NK-92 (cell line): ENCODE measurements around the gene TTC9C.
"Not testable (repeated sequence)": the region's sequence is repeated elsewhere in the genome, so short reads cannot be mapped to it uniquely, and the experiment has no call there.

Experiments
- DNase-seq: peaks from one replicate; lab custom pipeline; 2025; ENCODE audit not compliant: unreplicated experiment; lab: John Stamatoyannopoulos, UW

Gene TTC9C

DNA sequence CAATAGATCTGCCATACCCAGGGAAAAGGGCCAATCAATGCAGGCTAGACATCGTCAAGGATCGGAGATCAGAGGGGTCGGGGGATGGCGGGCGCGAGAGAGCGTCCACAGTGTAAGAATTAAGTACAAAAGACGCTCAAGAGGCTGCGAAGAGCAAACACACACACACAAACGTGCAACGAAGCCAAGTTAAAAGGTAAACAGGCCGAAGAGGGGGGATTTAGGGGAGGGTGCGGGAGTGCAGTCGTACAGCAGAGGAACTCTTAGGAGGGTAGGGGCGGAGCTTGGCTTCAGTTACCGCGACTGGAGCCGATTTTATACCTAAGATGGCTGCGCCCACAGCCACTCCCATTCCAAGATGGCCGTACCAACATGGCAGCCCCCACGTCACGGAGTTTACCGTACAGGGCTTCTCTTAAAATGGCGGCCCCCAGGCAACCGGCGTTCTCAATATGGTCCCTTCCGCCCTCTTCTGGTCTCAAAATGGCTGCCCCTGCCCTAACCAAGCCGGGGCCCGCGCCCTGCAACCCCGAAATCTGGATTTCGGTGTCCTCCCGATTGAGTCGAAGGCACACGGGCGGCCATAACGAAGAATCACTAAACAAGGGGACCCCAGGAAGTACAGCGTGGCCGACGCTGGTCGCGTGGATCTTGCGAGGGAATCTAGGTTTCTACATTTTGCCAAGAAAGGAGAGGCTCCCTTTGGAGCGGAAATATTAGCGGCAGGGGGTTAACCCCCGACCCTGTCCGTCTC, 18.9 kb upstream of the TTC9C start:
- peak; percentile 76 for DNase-seq

DNA sequence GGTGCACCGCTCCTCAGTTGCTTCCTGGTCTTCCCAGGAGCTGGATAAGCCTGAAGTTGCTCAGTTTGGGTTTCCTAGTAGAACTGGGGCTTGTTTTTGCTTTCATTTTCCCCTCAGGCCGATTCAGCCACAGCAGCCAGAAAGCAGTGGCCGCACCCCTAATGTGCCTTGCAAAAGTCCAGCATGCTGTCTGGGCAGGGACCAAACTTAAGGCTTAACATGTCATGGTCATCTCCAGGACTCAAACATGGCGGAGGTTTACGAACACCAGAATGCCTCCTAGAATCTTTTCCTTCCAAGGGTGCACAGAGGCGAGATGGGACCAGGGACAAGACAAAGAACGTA, 18.3 kb upstream of the TTC9C start:
- DNase-seq = no peak

DNA sequence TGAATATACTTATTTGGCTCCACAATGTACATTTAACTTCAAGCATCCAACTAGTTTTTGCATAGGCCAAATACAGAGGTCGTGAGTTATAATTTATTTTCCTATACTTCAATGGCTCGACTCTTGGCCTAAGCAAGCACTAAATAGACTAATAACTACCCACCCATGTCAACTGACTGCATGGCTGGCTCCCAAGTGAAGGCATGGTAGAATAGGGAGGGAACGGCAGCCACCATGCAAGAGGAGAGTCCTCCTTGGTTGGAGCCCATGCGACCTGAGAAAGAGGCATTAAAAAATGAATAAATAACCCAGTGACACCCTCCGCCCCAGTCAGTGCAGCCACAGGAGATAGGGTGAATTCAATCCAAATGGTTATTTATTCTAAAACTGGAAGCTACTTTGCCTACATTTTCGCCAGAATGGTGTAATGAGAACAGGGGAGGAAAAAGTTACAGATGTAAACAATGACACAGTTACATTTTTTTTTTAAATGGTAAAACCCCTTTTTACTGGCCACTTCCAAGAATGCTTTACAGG, 15.9 kb upstream of the TTC9C start:
- no peak for DNase-seq

DNA sequence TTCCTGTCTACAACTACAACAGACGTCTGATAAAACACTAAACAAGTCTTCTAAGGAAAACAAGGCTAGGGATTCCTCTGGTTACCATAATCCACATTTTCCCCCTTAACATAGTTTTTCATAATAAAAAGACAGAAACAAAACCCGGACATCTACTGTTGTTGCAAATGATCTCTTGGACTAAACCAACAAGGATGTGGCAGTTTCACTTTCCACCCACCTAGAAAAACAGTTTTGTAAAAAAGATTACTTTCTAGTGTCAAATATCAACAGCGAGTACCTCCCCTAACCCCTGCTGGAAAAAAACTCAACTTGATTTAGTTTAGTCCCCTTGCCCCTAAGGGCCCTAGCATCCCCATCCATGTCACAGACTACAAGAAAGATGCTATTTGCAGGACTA, 15.4 kb upstream of the TTC9C start:
- DNase-seq = no peak

DNA sequence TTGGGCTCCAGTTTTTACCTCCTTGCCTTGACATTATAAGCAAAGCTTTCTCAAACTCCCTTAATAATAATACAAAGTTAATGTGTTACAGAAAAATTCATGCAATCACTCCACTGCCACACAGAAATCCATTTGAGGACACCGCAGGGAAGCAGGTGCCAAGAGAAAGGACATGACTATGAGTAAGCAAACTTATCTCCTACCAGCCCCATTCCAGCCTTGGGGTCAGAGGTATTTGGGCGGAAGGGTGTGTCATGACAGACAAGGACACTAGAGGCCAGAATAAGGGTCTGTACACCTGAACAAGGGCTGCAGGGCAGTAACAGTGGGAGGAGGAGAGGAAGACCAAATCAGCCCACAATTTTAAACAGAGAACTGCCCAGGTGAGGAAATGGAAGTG, 14.9 kb upstream of the TTC9C start:
- DNase-seq = no peak

DNA sequence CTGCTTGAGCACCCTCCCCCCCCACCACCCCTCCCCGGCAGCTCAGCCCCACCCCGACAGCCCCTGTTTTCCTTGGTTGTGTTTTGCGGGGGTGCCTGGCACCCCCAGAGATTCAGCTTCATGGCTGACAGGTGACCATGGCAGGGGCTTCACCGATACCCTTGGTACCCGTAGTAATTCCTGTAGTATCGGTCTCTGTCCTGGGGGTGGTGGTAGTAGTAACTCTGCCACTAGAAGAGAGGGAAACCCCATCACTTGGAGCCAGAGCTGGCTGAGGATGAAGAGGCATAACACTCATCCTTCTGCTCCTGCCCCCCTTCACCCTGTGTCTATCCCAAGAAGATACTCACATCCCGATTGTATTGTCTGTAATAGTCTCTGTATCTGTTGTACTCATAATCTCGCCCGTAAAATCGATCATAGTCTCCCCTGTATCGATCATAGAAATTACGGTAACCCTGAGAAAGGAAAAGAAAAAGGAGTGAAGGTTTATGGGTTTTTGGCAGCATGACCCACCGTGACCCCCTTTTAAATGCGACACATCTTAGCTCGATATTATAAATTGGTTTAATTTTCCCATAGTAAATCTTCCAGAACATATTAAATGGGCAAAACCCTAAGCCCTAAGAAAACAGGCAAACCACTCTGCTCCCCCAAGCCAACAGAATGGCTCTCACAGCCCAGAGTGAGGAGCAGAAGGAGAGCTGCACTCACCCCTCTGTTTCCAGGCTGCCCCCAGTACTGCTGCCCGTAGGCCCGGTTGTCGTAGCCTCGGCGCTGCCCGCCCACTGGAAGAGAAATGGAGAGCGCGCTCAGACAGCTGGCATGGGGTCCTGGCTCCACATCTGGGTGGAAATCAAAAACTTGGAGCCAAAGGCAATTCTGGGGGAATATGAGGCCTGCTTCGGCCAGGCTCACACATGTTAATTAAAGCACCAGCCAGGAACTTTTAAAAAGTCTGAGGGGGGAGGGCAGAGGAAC, 12.8 kb upstream of the TTC9C start:
- DNase-seq = no peak

DNA sequence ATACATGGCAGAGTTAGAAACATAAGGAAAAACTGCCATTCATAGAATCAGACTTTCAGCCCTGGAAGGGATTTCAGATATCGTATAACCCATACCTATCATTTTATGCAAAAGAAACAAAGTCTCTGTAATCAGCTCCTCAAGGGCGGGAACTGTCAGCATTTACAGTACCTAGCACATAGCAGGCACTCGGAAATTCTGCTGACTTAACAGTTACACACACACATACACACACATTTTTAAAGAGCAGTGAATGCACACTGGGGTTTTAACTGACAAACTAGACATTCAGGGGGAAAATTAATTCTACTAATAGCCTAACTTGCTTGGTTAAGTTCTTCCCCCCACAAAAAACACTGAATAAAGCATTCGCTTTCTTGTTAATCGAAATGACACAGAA, 12.1 kb upstream of the TTC9C start:
- no peak for DNase-seq

DNA sequence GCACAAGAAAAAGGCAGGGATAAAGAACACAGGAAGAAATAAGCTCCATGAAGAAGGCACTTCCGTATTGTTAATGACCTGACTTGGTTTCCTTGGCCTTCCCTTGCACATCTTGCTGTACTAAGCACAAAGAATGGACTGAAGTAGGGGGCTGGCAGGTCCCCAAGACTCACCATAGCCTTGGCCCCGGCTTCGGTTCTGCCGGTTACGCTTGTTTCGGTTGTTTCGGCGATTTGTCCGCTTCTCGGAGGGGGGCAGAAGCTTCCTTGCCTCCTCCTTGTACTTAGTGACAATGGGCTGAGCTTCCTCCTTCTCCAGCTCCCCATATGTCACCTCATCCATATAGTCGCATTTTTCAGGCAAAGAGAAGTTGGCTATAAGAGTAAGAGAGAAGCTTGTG, 11.5 kb upstream of the TTC9C start:
- DNase-seq = no peak

DNA sequence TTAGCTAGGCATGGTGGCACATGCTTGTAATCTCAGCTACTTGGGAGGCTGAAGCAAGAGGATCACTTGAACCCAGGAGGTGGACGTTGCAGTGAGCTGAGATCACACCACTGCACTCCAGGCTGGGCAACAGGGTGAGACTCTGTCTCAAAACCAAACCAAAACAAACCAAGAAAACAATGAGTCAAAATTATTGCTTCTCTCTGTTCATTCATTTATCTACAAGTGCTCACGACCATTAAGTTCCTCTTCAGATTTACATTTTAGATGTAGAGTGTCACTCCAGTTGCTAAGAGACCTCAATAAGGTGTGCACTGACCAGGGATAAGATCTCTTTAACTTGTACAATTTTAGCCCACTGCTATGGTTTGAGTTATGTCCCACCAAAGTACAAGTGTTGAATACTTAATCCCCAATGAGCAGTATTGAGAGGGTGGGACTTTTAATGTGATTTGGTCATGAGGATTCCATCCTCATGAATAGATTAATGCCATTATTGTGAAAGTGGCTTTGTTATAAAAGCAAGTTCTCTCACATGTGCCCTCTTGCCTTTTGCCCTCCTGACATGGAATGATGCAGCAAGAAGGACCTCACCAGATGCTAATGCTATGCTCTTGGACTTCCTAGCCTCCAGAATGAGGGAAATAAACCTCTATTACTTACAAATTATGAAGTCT, 8.8 kb upstream of the TTC9C start:
- no peak for DNase-seq

DNA sequence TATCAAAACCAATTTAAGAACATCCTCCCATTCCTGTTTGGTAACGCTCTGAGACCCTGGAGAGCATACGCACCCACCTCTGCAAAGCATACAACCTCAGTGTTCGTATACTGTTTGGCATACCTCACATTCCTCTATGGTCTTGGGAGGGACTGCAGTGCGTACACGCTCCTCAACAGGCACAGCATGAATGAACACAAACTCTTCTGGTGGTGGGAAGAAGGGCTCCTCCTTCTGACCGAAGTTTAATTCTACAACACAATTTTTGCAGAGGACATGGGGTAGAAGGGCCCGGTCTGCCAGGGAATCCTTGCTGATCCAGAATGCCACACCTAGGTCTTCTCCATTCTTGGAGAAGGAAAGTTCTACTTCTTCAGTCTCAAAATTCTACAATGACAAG, 6.3 kb upstream of the TTC9C start:
- no peak for DNase-seq

DNA sequence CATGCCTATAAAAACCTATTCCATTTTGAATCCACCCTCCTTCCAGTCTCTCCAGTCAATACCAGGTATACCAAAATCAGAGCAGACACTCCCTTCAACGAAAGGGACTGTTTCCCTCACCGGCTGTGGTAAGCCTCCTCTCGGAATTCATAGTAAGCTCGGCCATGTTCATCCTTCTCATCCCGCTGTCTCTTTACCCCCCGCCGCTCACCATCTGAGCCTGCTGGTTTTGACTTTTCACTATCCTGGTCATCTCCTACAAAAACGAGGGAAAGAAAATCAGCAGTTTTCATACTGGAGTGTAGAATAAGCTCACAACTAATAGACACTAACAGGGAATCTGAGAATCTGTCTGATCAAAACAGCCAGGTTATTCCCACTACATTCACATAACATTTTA, 4.1 kb upstream of the TTC9C start:
- no peak for DNase-seq

DNA sequence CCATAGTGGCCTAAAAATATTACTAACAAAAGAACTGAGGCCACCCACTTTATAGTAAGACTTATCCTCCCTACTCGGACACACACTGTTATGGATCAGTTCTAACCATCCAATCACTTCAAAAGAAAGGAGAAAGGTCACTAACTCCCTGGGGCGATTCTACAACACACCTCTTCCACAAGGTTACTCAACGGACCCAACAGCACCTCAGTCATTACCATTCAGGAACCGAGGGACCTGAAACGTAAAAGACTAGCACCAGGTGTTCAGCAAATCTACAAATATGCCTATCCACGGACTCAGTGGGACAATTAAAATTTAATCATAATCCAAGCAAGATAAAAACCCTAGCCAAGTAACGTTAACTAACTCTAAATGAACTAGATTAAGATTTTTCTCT, 2.6 kb upstream of the TTC9C start:
- no peak for DNase-seq

DNA sequence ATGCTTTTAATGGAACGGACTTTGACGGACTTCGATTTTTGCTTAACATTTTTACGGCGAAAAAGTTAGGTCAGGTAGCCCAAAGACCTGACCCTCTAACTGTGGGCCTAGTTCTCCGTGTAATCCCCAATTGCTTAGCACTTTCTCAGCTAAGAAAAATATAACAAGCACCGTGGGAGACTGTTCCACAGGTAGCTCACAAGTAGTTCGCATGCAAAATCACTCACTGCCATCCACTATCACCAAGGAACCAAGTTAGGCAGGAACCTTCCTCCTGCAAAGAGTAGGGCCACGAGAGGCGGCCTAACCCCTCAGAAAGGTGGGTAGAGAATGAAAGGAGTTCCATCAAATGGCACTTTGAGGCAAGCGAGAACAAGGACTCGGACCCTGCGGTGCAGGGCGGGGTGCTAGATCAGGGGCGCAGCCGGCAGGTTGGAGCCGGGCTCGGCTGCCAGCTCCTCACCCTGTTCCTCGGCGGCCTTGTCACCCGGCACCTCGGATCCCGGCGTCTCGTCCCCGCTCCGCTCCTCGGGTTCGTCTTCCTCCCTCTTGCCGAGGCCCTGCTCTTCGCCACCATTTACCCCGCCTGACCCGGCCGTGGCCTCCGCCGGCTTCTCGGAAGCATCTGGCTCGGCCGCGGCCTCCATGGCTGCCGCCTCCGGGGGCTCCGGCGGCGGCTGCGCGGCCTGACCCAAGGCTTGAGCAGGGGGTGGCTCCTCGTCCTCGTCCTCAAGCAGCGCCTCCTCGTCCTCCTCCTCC, 2.0 kb upstream of the TTC9C start:
- DNase-seq = no peak

DNA sequence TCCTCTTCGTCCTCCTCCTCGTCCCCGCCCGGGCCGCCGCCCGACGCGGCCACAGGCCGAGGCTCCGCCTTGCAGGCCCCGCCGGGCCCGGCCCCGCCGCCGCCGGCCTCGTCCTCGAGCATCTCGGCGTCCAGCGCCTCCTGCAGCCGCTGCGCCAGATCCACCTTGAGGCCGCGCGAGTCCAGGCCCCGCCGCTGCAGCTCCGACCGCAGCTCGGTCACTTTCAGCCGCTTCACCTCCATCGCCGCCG, 1.4 kb upstream of the TTC9C start:
- no peak for DNase-seq

DNA sequence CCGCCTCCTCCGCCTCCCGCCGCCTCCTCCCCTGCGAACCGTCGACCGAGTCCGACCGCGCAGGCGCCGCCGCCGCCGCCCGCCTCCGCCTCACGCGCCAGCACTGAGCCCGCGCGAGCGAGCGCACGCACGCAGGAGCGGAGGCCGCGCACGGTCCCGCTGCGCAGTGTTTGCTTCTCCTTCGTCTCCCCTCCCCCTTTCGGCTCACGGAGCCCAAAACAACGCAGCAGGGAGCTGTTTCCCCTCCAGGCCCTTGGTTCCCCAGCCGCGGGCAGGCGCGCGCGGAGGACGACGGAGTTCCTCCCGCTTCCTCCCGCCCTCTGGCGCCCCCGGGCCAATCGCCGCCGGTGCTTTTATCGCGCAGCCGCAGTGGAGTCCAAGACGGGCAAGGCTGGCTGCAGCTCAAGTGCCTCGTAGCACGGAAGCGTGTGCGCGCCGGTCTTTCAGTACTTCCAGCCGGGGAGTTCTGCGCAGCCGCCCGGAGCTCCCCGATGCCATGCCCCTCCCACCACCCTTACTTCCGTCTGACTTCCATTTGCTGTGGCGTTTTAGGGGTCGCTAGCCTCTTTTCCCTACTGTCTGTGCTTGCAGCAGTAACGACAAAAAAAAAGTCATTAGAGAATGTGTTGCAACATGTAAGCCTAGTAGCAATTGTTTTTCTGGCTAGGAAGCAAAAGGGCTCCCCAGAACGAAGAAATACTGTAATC, 968 bp upstream of the TTC9C start, which contains the start of gene HNRNPUL2:
TSS of gene HNRNPUL2 (minus strand) at position 293 of the 707 bp plus-strand sequence. CDS start 301 bp downstream, outside the sequence.
- DNase-seq = peak; percentile 88

DNA sequence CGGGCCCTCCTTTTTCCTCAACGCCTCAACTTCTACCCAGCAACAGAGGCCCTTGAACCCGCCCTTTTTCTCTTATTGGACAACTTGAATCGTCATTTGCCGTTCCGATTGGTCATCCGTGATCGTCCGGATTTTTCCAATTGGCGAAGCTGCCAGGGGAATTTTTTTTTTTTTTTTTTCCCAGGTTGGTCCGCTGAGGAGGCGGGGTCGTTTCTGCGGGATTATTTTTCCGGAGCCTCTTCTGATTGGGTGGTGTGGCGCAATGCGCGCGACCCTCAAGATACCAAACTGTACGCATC, 465 bp upstream of the TTC9C start:
- peak; percentile 16 for DNase-seq

DNA sequence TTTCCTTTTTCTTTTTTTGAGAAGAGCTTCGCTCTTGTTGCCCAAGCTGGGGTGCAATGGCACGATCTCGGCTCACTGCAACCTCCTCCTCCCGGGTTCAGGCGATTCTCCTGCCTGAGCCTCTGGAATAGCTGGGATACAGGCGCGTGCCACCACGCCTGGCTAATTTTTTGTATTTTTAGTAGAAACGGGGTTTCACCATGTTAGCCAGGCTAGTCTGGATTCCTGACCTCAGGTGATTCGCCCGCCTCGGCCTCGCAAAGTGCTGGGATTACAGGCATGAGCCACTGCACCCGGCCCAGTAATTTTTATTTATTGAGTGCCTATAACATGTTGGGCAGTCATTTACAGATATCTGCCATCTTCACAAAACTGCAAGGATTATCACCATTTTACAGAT, 1.8 kb downstream of the TTC9C start:
- not testable (repeated sequence) for DNase-seq

DNA sequence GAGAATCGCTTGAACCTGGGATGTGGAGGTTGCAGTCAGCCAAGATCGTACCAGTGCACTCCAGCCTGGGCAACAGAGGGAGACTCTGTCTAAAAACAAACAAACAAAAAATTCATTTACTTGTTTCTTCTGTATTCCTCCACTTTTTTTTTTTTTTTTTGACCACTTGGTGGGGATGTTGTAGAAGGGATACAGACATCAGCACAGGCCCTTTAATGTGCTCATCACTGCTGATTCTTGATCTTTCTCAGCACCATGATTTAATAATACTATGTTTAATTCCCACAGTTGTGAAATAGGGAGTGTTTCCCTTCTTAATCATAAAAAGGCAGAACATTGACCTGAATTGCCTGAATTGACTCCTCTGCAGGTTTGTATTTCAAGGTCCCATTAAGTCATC, 4.5 kb downstream of the TTC9C start:
- DNase-seq = no peak

DNA sequence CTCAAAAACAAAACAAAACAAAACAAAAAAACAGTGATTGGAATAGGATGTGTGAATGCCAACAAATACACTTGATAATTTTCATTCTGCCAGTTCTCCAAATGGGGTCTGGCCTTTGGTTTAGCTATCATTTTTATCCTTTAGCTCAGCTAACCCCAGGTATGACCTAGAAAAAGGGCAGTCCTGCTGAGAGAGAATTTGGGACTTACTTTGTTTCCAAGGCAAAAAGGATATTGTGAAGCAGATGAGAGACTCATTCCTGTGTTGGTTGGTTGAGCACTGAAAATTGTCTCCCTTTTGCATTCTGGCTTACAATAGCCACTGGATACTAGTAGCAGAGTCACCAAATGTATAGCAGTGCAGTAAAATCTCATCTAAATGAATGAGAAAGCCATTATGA, 8.9 kb downstream of the TTC9C start:
- DNase-seq = no peak

DNA sequence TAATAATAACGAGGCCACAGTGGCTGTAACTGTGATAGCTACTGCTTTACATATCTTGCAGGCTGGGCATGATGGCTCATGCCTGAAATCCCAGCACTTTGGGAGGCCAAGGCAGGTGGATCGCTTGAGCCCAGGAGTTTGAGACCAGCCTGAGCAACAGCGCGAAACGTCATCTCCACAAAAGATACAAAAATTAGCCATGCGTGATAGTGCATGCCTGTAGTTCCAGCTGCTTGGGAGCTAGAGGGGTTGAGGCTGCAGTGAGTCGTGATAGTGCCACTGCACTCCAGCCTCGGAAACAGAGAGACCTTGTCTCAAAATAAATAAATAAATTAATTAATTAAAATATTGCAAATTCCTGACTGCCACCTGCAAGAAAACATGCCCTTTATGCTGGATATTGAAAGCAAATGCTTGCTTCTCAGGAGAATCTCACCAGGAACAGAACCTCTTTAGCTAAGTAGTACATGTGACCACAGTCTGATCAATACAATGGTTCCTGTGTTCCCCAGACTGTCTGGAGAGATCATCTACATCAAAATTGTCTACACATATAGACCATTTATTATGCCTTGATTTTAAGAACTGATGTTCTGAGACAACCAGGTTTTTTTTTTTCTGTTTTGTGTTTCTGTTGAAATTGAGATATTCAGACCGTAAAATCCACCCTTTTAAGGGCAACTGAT, 19.3 kb downstream of the TTC9C start:
- DNase-seq = no peak
